ENCODE data around the gene PSPN.
"Not testable (repeated sequence)": the region's sequence is repeated elsewhere in the genome, so short reads cannot be mapped to it uniquely, and the experiment has no call there.

PSPN gene

DNA sequence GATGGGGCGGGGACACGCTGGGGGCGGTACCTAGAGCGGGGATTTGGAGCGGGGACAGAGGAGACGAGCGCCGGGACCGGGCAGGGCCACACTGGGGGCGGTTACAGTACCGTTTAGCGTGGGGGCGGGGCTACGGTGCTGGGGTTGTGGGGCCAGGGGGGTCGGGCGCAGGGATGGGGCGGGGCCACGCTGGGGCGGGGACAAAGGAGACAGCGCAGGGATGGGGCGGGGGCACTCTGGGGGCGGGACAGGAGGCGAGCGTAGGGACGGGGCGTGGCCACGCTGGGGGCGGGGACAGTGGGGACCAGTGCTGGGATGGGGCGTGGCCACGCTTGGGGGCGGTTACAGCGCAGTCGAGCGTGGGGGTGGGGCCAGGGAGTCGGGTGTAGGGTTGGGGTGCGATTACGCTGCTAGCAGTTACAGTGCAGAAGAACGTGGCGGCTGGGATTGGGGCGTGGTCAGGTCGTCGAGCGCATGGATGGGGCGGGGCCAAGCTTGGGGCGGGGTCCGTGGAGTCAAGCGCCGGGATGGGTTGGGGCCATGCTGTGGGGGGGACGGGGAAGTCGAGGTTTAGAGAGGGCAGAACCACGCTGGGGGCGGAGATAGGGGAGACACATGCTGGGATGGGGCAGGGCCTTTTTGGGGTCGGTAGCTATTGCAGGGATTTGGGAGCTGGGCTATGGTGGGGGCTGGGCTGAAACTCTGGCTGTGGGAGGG lies 2.5 kb downstream of the PSPN start:
- TF ChIP-seq, protein P1, sequence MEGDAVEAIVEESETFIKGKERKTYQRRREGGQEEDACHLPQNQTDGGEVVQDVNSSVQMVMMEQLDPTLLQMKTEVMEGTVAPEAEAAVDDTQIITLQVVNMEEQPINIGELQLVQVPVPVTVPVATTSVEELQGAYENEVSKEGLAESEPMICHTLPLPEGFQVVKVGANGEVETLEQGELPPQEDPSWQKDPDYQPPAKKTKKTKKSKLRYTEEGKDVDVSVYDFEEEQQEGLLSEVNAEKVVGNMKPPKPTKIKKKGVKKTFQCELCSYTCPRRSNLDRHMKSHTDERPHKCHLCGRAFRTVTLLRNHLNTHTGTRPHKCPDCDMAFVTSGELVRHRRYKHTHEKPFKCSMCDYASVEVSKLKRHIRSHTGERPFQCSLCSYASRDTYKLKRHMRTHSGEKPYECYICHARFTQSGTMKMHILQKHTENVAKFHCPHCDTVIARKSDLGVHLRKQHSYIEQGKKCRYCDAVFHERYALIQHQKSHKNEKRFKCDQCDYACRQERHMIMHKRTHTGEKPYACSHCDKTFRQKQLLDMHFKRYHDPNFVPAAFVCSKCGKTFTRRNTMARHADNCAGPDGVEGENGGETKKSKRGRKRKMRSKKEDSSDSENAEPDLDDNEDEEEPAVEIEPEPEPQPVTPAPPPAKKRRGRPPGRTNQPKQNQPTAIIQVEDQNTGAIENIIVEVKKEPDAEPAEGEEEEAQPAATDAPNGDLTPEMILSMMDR (IDR thresholded peaks at IDR 0.05; ENCODE audit: low read depth, low read length, missing control alignments), result no peak
- DNase-seq (ENCODE audit: low read depth), result peak; percentile 92
- peak overlapping the region; percentile 98 for H3K4me3 ChIP-seq (ENCODE audit: low read depth, low read length)

DNA sequence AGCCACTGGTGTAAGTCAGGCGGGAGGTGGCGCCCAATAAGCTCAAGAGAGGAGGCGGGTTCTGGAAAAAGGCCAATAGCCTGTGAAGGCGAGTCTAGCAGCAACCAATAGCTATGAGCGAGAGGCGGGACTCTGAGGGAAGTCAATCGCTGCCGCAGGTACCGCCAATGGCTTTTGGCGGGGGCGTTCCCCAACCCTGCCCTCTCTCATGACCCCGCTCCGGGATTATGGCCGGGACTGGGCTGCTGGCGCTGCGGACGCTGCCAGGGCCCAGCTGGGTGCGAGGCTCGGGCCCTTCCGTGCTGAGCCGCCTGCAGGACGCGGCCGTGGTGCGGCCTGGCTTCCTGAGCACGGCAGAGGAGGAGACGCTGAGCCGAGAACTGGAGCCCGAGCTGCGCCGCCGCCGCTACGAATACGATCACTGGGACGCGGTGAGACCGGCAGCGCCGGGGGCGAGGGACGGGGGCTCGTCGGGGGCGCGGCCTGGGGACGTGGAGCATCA lies 3.1 kb downstream of the PSPN start, which contains the start of gene ALKBH7:
ALKBH7 (plus strand) TSS at position 201 of the 502 bp plus-strand sequence; CDS start at position 228, 27 bp downstream.
- TF ChIP-seq, protein P1 (IDR thresholded peaks at IDR 0.05; ENCODE audit: low read depth, low read length, missing control alignments), result no peak
- peak within 1 kb of the TSS; percentile 98 for H3K4me3 ChIP-seq (ENCODE audit: low read depth, low read length)

DNA sequence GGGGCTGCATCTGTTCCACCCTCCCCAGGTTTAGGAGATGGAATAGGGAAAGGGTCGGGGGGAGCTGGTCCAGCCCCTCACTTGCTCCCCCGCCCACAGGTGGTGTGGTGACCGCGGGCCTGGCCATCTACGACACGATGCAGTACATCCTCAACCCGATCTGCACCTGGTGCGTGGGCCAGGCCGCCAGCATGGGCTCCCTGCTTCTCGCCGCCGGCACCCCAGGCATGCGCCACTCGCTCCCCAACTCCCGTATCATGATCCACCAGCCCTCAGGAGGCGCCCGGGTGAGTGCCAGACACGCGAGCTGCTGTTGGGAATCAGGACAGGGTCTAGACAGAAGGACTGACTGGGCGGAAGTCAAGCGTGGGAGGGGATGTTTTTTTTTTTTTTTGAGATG lies 11.4 kb downstream of the PSPN start:
- H3K4me3 ChIP-seq (ENCODE audit: low read depth, low read length), result no peak overlapping the region
- TF ChIP-seq, protein P1 (IDR thresholded peaks at IDR 0.05; ENCODE audit: low read depth, low read length, missing control alignments), result no peak
- no peak for DNase-seq (ENCODE audit: low read depth)

More for the DNA sequence above, 3.1 kb downstream of the PSPN start, which contains the start of gene ALKBH7:
- peak; percentile 100 for DNase-seq (ENCODE audit: low read depth)

DNA sequence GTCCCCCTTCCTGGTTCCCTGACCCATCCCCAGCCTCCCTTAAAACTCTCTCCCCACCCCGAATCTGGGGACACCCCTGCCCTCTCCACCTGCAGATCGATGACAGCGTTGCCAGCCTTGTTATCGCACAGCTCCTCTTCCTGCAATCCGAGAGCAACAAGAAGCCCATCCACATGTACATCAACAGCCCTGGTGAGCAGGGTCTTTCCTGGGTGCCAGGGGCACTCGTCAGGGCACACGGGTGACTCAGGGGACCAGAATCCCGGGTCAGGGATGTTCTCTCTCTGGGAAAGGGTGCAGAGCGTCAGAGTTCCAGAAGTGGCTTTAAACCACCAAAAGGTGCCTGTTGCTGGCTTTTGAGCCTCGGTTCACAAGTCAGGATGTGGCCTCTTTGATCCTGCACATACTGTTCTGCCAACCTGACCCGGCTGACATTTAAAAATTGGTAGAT lies 13.4 kb downstream of the PSPN start:
- TF ChIP-seq, protein P1 (IDR thresholded peaks at IDR 0.05; ENCODE audit: low read depth, low read length, missing control alignments), result no peak
- DNase-seq (ENCODE audit: low read depth), result no peak
- peak overlapping the region; percentile 79 for H3K4me3 ChIP-seq (ENCODE audit: low read depth, low read length)

DNA sequence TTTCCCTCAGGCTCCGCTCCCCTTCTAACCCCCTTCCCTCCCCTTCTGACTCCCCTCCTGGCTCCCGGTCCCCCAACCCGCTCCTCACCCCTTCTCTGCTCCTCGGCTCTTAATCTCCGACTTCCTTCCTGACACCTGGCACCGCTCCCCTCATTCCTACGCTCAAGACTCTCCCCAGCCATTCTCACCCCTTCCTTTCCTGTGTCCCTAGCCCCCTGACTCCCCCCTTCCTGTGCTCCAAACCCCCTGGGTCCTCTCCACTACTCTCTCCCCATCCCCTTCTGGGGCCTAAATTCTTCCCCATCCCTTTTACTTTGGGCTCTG lies 13.7 kb downstream of the PSPN start:
- DNase-seq (ENCODE audit: low read depth), result no peak
- TF ChIP-seq, protein P1 (IDR thresholded peaks at IDR 0.05; ENCODE audit: low read depth, low read length, missing control alignments), result no peak
- peak overlapping the region; percentile 79 for H3K4me3 ChIP-seq (ENCODE audit: low read depth, low read length)

DNA sequence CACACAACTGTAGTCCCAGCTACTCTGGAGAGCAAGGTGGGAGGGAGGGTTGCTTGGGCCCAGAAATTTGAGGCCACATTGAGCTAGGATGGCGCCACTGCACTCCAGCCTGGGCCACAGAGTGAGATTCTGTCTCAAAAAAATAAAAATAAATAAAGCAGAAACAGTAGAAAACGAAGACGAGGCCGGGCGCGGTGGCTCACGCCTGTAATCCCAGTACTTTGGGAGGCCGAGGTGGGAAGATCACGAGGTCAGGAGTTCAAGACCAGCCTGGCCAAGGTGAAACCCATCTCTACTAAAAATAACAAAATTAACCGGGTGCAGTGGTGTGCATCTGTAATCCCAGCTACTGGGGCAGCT lies 14.9 kb downstream of the PSPN start:
- H3K4me3 ChIP-seq (ENCODE audit: low read depth, low read length), result peak overlapping the region; percentile 79
- DNase-seq (ENCODE audit: low read depth), result not testable (repeated sequence)

DNA sequence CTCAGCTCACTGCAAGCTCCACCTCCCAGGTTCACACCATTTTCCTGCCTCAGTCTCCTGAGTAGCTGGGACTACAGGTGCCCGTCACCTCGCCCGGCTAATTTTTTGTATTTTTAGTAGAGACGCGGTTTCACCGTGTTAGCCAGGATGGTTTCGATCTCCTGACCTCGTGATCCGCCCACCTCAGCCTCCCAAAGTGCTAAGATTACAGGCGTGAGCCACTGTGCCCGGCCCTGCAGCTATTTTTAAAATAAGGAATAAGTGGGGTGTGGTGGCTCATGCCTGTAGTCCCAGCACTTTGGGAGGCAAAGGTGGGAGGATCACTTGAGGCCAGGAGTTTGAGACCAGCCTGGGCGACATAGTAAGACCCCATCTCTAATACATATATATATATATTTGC lies 15.3 kb downstream of the PSPN start:
- not testable (repeated sequence) for H3K4me3 ChIP-seq (ENCODE audit: low read depth, low read length); DNase-seq (ENCODE audit: low read depth)

Measured in GM12864 (cell line).